Measurements from ENCODE around the gene HACD2. TPM values are rescaled to one million over a fixed set of nuclear protein-coding genes. Genes with fewer than 3 reads are reported as not detected.

HACD2 gene
- total RNA-seq, 2 experiments from 2014 or later: 17.8 to 24.9 TPM

- H3K36me3 Mint-ChIP-seq: peaks cover 5% of the 10 kb centered on the region
- H3K4me1 Mint-ChIP-seq: no peaks in the 10 kb centered on the region
- no peak for ATAC-seq
- no peaks in the 10 kb centered on the region for H3K27me3 Mint-ChIP-seq
- CTCF ChIA-PET: interaction anchor here (1.1 kb wide), 1 partner anchor 14 kb away, joined by 3 read pairs; no protein-coding TSS in a partner anchor
- H3K27ac Mint-ChIP-seq: no peak overlapping the region
- no peak overlapping the region for H3K4me3 Mint-ChIP-seq
- no peak for DNase-seq
- H3K9me3 Mint-ChIP-seq (ENCODE audit: low read depth): no peaks in the 10 kb centered on the region
These were observed 38.6 kb downstream of the HACD2 start for GRCh38 chr3:123546133-123546755.

DNA sequence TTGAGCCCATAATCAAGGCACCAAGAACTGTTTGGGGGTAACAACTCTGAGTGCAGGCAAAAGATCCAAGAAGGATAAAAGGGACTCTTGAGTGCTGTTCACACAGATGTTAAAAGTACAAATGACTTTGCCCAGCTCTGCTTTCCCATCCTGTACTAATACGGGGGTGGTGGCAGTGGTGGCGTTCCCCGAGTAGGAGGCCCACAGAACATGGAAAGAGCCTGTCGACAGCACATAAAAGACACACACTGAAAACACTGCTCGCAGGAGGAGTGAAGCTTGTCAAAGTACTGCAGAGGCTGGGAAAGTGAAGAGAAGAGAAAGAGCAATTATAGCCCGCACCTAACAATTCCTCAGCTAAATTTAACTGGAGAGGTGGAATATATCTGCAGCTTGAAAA lies 40.9 kb downstream of the HACD2 start:
- no peaks in the 10 kb centered on the region for H3K27me3 Mint-ChIP-seq
- no peaks in the 10 kb centered on the region for H3K9me3 Mint-ChIP-seq (ENCODE audit: low read depth)
- peaks cover 4% of the 10 kb centered on the region for H3K4me1 Mint-ChIP-seq
- ATAC-seq (no peak), DNase-seq (no peak)
- H3K36me3 Mint-ChIP-seq: no peaks in the 10 kb centered on the region
- H3K27ac Mint-ChIP-seq: no peak overlapping the region
- no peak overlapping the region for H3K4me3 Mint-ChIP-seq
- CTCF ChIA-PET: interaction anchor here (0.9 to 1.7 kb wide), 2 partner anchors 16 to 97 kb away, joined by 3 to 10 read pairs; no protein-coding TSS in a partner anchor

- H3K36me3 Mint-ChIP-seq: no peaks in the 10 kb centered on the region
- H3K4me3 Mint-ChIP-seq: no peak overlapping the region
- H3K9me3 Mint-ChIP-seq (ENCODE audit: low read depth): no peaks in the 10 kb centered on the region
- no peak for DNase-seq
- CTCF ChIA-PET: no interaction called here
- peaks cover 12% of the 10 kb centered on the region for H3K4me1 Mint-ChIP-seq
- no peak overlapping the region for H3K27ac Mint-ChIP-seq
- ATAC-seq: no peak
- H3K27me3 Mint-ChIP-seq: no peaks in the 10 kb centered on the region
These were observed 44.6 kb downstream of the HACD2 start for GRCh38 chr3:123540285-123540684.

DNA sequence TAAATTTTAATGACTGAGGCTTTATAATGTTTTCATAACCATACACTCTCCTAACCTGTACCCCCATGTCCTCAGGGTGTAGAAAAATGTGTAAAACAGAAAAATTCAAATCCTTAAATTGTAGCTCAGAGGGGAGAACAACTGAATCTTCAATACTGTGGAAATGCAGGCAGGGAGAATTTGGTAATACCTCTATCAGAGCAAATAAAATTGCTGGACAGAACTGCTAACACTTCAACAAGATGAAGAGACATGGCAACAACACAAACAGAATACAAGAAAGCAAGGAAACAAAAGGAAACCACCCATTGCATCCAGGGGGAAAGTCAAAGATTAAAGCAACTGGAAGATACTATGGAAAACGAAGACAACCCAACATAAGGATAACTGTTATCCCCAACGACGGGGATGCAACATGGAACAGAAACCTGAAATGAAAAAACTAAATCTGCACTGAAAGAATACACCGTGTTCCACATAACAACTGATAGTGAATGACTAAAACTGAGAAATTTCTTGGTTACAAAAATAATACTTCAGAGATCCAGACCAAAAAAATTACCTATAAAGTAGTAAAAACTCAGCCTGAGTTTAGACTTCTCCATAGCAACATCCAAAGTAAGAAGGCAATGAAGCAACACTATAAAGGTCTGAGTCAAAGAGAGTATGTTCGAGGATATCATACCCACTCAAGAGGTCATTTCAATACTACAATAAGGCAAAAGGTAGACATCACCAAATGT lies 48.5 kb downstream of the HACD2 start:
- H3K4me3 Mint-ChIP-seq: no peak overlapping the region
- H3K4me1 Mint-ChIP-seq: peaks cover 12% of the 10 kb centered on the region
- no peaks in the 10 kb centered on the region for H3K36me3 Mint-ChIP-seq
- H3K27ac Mint-ChIP-seq: no peak overlapping the region
- CTCF ChIA-PET: interaction anchor here (1.1 kb wide), 1 partner anchor 9 kb away, joined by 3 read pairs; no protein-coding TSS in a partner anchor
- ATAC-seq: no peak
- no peak for DNase-seq
- no peaks in the 10 kb centered on the region for H3K27me3 Mint-ChIP-seq
- H3K9me3 Mint-ChIP-seq (ENCODE audit: low read depth): no peaks in the 10 kb centered on the region

GRCh38 chr3:123535580-123535979 lies 49.3 kb downstream of the HACD2 start:
- DNase-seq (no peak), ATAC-seq (no peak)
- Mint-ChIP-seq H3K27me3 (no peaks in the 10 kb centered on the region), H3K9me3 (ENCODE audit: low read depth) (no peaks in the 10 kb centered on the region), H3K4me1 (peaks cover 12% of the 10 kb centered on the region), H3K4me3 (no peak overlapping the region), H3K36me3 (no peaks in the 10 kb centered on the region), H3K27ac (no peak overlapping the region)
- CTCF ChIA-PET: interaction anchor here (1.1 kb wide), 1 partner anchor 9 kb away, joined by 3 read pairs; no protein-coding TSS in a partner anchor

DNA sequence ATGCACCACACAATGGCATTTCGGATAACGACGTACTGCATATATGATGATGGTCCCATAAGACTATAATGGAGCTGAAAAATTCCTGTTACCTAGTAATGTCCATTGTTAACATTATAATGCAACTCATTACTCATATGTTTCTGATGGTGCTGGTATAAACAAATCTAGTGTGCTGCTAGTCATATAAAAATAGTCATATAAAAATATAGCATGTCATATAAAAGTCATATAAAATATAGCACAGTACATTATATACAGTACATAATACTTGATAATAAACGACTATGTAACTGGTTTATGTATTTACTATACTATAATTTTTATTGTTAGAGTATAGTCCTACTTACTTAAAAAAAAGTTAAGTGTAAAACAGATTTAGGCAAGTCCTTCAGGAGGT lies 50.6 kb downstream of the HACD2 start:
- DNase-seq: no peak
- Mint-ChIP-seq H3K4me1 (peaks cover 8% of the 10 kb centered on the region), H3K9me3 (ENCODE audit: low read depth) (no peaks in the 10 kb centered on the region), H3K27me3 (no peaks in the 10 kb centered on the region), H3K4me3 (no peak overlapping the region), H3K27ac (no peak overlapping the region), H3K36me3 (no peaks in the 10 kb centered on the region)
- no peak for ATAC-seq
- CTCF ChIA-PET: interaction anchor here (1.0 to 1.4 kb wide), 2 partner anchors 25 to 42 kb away, joined by 3 to 5 read pairs; no protein-coding TSS in a partner anchor

- no peak for ATAC-seq
- H3K27me3 Mint-ChIP-seq: no peaks in the 10 kb centered on the region
- CTCF ChIA-PET: interaction anchor here (1.0 to 1.4 kb wide), 2 partner anchors 26 to 42 kb away, joined by 3 to 5 read pairs; no protein-coding TSS in a partner anchor
These were observed 51.2 kb downstream of the HACD2 start for GRCh38 chr3:123533554-123534159.

GRCh38 chr3:123528130-123528529 lies 56.7 kb downstream of the HACD2 start:
- no peaks in the 10 kb centered on the region for H3K9me3 Mint-ChIP-seq (ENCODE audit: low read depth)
- DNase-seq (no peak), ATAC-seq (no peak)
- no peak overlapping the region for H3K4me3 Mint-ChIP-seq
- H3K36me3 Mint-ChIP-seq: peaks cover 10% of the 10 kb centered on the region
- H3K27me3 Mint-ChIP-seq: no peaks in the 10 kb centered on the region
- H3K27ac Mint-ChIP-seq: no peak overlapping the region
- CTCF ChIA-PET: no interaction called here
- H3K4me1 Mint-ChIP-seq: peaks cover 29% of the 10 kb centered on the region

More at GRCh38 chr3:123533554-123534159, 51.2 kb downstream of the HACD2 start:
- Mint-ChIP-seq H3K4me1 (peaks cover 8% of the 10 kb centered on the region), H3K9me3 (ENCODE audit: low read depth) (no peaks in the 10 kb centered on the region), H3K36me3 (no peaks in the 10 kb centered on the region), H3K4me3 (no peak overlapping the region), H3K27ac (no peak overlapping the region)
- no peak for DNase-seq

DNA sequence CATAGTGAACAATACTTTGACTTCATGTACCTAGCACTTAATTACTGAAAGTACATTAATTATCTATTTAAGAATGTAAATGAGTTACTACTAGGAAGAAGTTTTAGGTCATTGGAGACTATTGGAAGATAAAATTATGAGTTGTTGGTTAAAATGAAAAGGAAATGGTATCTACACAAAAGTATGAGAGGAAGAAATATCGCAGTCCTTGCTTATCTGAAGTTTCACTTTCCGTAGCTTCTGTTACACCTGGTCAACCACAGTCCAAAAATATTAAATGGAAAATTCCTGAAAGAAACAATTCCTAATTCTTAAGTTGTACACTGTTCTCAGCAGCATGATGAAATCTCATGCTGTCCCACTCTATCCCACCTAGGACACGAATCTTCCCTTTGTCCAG lies 57.8 kb downstream of the HACD2 start:
- Mint-ChIP-seq H3K9me3 (ENCODE audit: low read depth) (no peaks in the 10 kb centered on the region), H3K27ac (no peak overlapping the region), H3K4me3 (no peak overlapping the region), H3K27me3 (no peaks in the 10 kb centered on the region), H3K4me1 (peaks cover 33% of the 10 kb centered on the region), H3K36me3 (peaks cover 10% of the 10 kb centered on the region)
- no peak for ATAC-seq
- CTCF ChIA-PET: interaction anchor here (1.0 kb wide), 1 partner anchor 32 kb away, joined by 3 read pairs; no protein-coding TSS in a partner anchor
- DNase-seq: no peak

DNA sequence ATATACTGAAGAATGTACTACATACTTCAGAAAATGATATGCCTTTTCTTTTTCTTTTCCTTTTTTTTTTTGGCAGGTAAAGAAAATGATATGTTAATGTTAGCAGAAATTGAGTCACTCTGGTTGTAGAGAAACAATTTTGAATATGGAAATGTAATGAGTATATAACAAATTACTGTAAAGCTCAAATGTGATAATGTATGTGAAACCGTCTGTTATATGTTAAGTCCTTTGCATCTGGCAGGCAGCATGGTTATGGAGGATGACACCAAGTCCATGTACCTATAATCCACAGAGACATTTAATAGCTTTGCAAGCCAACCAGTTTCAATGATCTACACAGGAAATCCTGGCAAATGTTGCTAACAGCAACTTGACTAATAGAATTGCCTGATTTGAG lies 58.4 kb downstream of the HACD2 start:
- CTCF ChIA-PET: interaction anchor here (1.0 kb wide), 1 partner anchor 32 kb away, joined by 3 read pairs; no protein-coding TSS in a partner anchor
- Mint-ChIP-seq H3K4me3 (no peak overlapping the region), H3K9me3 (ENCODE audit: low read depth) (no peaks in the 10 kb centered on the region), H3K4me1 (peaks cover 36% of the 10 kb centered on the region), H3K27me3 (no peaks in the 10 kb centered on the region), H3K27ac (no peak overlapping the region), H3K36me3 (peaks cover 13% of the 10 kb centered on the region)
- ATAC-seq: no peak
- no peak for DNase-seq

DNA sequence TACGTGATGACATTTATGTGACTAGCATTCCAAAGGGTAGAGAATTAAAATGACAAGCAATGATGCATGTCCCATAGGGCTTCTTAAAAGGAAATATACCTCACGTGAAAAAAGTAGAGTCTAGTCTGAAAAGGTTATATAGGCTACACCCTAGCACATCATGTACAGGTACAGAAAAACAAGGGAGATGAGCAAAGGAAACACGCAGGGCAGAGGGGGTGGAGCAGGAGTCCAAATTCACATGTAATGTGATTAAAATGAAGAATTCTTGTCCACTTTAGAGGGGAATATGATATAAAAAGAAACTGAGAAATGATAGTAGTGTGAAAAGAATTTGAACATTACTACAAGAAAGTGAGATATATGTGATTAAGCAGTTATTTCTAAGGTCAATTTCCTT lies 59.4 kb downstream of the HACD2 start:
- Mint-ChIP-seq H3K4me3 (no peak overlapping the region), H3K36me3 (peaks cover 13% of the 10 kb centered on the region), H3K27ac (no peak overlapping the region), H3K9me3 (ENCODE audit: low read depth) (no peaks in the 10 kb centered on the region), H3K4me1 (peaks cover 36% of the 10 kb centered on the region), H3K27me3 (no peaks in the 10 kb centered on the region)
- ATAC-seq (no peak), DNase-seq (no peak)
- CTCF ChIA-PET: no interaction called here

DNA sequence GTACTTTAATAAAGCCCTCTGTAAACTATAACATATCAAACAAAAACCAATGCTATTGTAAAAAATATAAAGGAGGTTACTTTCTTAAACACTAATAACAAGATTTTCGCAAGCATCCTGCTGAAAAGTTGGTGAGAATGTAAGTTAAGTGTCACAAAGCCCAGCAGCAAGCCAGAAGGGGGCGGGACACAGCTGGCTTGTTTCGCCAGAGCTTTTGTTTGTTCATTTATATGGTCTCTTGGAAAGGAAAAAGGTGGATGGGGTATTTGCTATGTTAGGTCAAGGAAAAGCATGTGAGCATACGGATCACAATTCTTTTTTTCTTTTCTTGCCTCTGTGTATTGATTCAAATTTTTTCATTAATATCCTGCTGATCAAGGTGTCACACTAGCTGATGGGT lies 59.9 kb downstream of the HACD2 start:
- Mint-ChIP-seq H3K27me3 (no peaks in the 10 kb centered on the region), H3K27ac (no peak overlapping the region), H3K4me3 (no peak overlapping the region), H3K36me3 (peaks cover 13% of the 10 kb centered on the region), H3K4me1 (peaks cover 36% of the 10 kb centered on the region), H3K9me3 (ENCODE audit: low read depth) (no peaks in the 10 kb centered on the region)
- CTCF ChIA-PET: no interaction called here
- ATAC-seq (no peak), DNase-seq (no peak)

DNA sequence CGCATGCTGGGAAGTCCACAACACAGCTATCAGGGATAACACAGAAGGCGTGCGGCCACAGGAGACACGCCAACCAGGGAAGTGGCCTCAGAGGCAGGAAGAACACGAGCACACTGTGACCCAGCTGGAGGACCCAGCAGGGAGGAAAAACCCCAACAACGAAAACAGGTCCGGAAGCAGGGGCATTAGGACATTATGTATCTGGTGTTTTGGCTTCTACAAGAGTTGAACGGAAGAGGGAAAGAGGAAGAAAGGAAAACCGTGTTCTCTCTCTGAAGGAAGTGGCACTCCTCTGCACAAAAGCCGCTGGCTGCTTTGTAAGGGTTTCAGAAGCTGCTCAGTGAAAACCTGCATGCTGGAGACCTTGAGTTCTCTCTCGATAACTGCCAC lies 61.8 kb downstream of the HACD2 start:
- DNase-seq: no peak
- H3K27me3 Mint-ChIP-seq: no peaks in the 10 kb centered on the region
- no peak for ATAC-seq
- peaks cover 13% of the 10 kb centered on the region for H3K36me3 Mint-ChIP-seq
- peaks cover 43% of the 10 kb centered on the region for H3K4me1 Mint-ChIP-seq
- no peak overlapping the region for H3K27ac Mint-ChIP-seq
- H3K4me3 Mint-ChIP-seq: no peak overlapping the region
- CTCF ChIA-PET: interaction anchor here (1.3 to 1.5 kb wide), 2 partner anchors 16 to 36 kb away, joined by 3 to 4 read pairs; no protein-coding TSS in a partner anchor
- no peaks in the 10 kb centered on the region for H3K9me3 Mint-ChIP-seq (ENCODE audit: low read depth)
